Retinal pigment epithelial cell (primary cell): Measurements from ENCODE around the gene PRKG1.

ENCODE experiments used
- DNase-seq: peaks from one replicate; pipeline ENCODE4 v3.0.0-alpha.2; 2010; ENCODE audit warnings: low read depth
- H3K4me3 ChIP-seq: 2 replicates; pipeline ENCODE4 v1.5.1; 2011; ENCODE audit warnings: mild to moderate bottlenecking, low read length, control low read depth, moderate library complexity
- CTCF ChIP-seq: conservative IDR thresholded peaks from 2 replicates; pipeline ENCODE4 v1.5.1; 2011; ENCODE audit warnings: low read depth, low read length, control low read depth, inconsistent platforms

PRKG1 gene

GRCh38 chr10:51763746-51764145 lies 689.5 kb downstream of the PRKG1 start:
- no peak for DNase-seq
- no peak for TF ChIP-seq CTCF
- H3K4me3 ChIP-seq = no peak overlapping the region

GRCh38 chr10:51765284-51765971 lies 691.1 kb downstream of the PRKG1 start:
- DNase-seq = no peak
- no peak overlapping the region for H3K4me3 ChIP-seq
- TF ChIP-seq CTCF = no peak

- TF ChIP-seq CTCF = no peak
- DNase-seq = no peak
- H3K4me3 ChIP-seq = no peak overlapping the region
These were observed 692.3 kb downstream of the PRKG1 start for GRCh38 chr10:51766423-51767102.

GRCh38 chr10:51767103-51767763 lies 692.9 kb downstream of the PRKG1 start:
- no peak overlapping the region for H3K4me3 ChIP-seq
- DNase-seq = no peak
- TF ChIP-seq CTCF = no peak

- no peak for TF ChIP-seq CTCF
- no peak for DNase-seq
- no peak overlapping the region for H3K4me3 ChIP-seq
These were observed 694.7 kb downstream of the PRKG1 start for GRCh38 chr10:51768886-51769465.

GRCh38 chr10:51770709-51771108 lies 696.4 kb downstream of the PRKG1 start:
- no peak for TF ChIP-seq CTCF
- DNase-seq = no peak

More at GRCh38 chr10:51770709-51771108, 696.4 kb downstream of the PRKG1 start:
- H3K4me3 ChIP-seq = no peak overlapping the region
